MM.1S (cell line): Measurements from ENCODE around the gene PHLDB3.
A peak's percentile ranks its signal among the peaks of the same experiment; 100 is the strongest.

Experiments
- DNase-seq: peaks from one replicate; pipeline ENCODE4 v3.0.0-alpha.2; 2015
- H2AFZ ChIP-seq: fragments of 300-600 bp; sonication (generic); 2 replicates; pipeline ENCODE4 v1.6.0; 2016; ENCODE audit warnings: antibody characterized with exemption, low read length
- H3F3A ChIP-seq: fragments of 300-600 bp; sonication (generic); 2 replicates; pipeline ENCODE4 v1.6.1; 2016; ENCODE audit warnings: mild to moderate bottlenecking, antibody characterized with exemption, low read length, moderate library complexity, mixed read lengths; ENCODE audit not compliant: insufficient read depth
- H3K27ac ChIP-seq: fragments of 300-600 bp; sonication (generic); 2 replicates; pipeline ENCODE4 v1.5.1; 2016; ENCODE audit warnings: mild to moderate bottlenecking, low read length
- H3K27me3 ChIP-seq: fragments of 300-600 bp; sonication (generic); replicated peaks from 2 replicates; pipeline ENCODE4 v1.6.0; 2016; ENCODE audit warnings: low read length; ENCODE audit not compliant: insufficient read depth
- H3K36me3 ChIP-seq: fragments of 300-600 bp; sonication (generic); replicated peaks from 2 replicates; pipeline ENCODE4 v1.6.1; 2016; ENCODE audit warnings: mild to moderate bottlenecking, low read length, mixed read lengths; ENCODE audit not compliant: insufficient read depth
- H3K4me1 ChIP-seq: fragments of 300-600 bp; sonication (generic); 2 replicates; pipeline ENCODE4 v1.6.1; 2016; ENCODE audit warnings: low read length, mixed read lengths
- H3K4me2 ChIP-seq: fragments of 300-600 bp; sonication (generic); 2 replicates; pipeline ENCODE4 v1.6.0; 2016; ENCODE audit warnings: low read depth, low read length
- H3K4me3 ChIP-seq: fragments of 300-600 bp; sonication (generic); 2 replicates; pipeline ENCODE4 v1.5.1; 2016; ENCODE audit warnings: low read length, mixed read lengths
- H3K79me2 ChIP-seq: fragments of 300-600 bp; sonication (generic); 2 replicates; pipeline ENCODE4 v1.6.1; 2016; ENCODE audit warnings: mixed run types, low read length, mixed read lengths
- H3K9ac ChIP-seq: fragments of 300-600 bp; sonication (generic); 2 replicates; pipeline ENCODE4 v1.6.1; 2016; ENCODE audit warnings: low read length, mixed read lengths
- H3K9me2 ChIP-seq: fragments of 300-600 bp; sonication (generic); replicated peaks from 2 replicates; pipeline ENCODE4 v1.6.1; 2016; ENCODE audit warnings: mild to moderate bottlenecking, low read length, mixed read lengths; ENCODE audit not compliant: insufficient read depth
- H3K9me3 ChIP-seq: fragments of 300-600 bp; sonication (generic); replicated peaks from 2 replicates; pipeline ENCODE4 v1.6.1; 2016; ENCODE audit warnings: mild to moderate bottlenecking, low read length, mixed read lengths; ENCODE audit not compliant: insufficient read depth
- H4K20me1 ChIP-seq: fragments of 300-600 bp; sonication (generic); 2 replicates; pipeline ENCODE4 v1.6.1; 2016; ENCODE audit warnings: mild to moderate bottlenecking, low read length, moderate library complexity, mixed read lengths; ENCODE audit not compliant: insufficient read depth
- EZH2 ChIP-seq: fragments of 300-600 bp; sonication (generic); optimal IDR thresholded peaks from 2 replicates; pipeline ENCODE3; 2017; ENCODE audit warnings: low read depth, mild to moderate bottlenecking, antibody characterized with exemption, low read length, mixed read lengths
- EZH2phosphoT487 ChIP-seq: fragments of 300-600 bp; sonication (generic); IDR thresholded peaks from 2 replicates; pipeline ENCODE4 v1.6.1; 2018; ENCODE audit warnings: antibody characterized with exemption, low read length
- TF ChIP-seq, protein P1 (sequence below): fragments of 300-600 bp; sonication (generic); IDR thresholded peaks from 2 replicates; pipeline ENCODE4 v1.5.1; 2016; ENCODE audit warnings: antibody characterized with exemption, low read length, mixed read lengths

PHLDB3 gene

DNA sequence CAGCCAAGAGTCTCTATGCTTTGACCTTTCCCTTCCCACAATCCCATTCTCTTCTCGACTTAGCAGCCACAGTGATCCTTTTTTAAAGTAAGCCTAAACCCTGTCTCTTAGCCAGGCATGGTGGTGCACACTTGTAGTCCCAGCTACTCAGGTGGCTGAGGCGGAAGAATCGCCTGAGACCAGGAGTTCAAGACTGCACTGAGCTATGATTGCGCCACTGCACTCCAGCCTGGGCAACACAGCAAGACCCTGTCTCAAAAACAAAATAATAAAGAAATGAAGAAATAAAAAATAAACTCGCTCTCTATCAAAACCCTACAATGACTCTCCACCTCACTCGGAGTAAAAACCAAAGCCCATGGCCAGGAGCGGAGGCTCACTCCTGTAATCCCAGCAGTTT is 75.2 kb downstream of the PHLDB3 start:
- Histone ChIP-seq H3K27ac (no peak overlapping the region), H3K36me3 (no peaks in the 10 kb centered on the region), H3K27me3 (no peaks in the 10 kb centered on the region; the same call in 1 of the 2 replicates), H4K20me1 (no peaks in the 10 kb centered on the region), H3K79me2 (no peaks in the 10 kb centered on the region), H3K4me2 (no peak overlapping the region), H3K4me3 (no peak overlapping the region), H3K9ac (no peak overlapping the region), H3F3A (no peaks in the 10 kb centered on the region; the same call in 1 of the 2 replicates), H3K9me3 (no peaks in the 10 kb centered on the region), H3K9me2 (no peaks in the 10 kb centered on the region), H3K4me1 (peaks cover 2% of the 10 kb centered on the region; the same call in 1 of the 2 replicates), H2AFZ (no peak overlapping the region)
- TF ChIP-seq, protein P1, sequence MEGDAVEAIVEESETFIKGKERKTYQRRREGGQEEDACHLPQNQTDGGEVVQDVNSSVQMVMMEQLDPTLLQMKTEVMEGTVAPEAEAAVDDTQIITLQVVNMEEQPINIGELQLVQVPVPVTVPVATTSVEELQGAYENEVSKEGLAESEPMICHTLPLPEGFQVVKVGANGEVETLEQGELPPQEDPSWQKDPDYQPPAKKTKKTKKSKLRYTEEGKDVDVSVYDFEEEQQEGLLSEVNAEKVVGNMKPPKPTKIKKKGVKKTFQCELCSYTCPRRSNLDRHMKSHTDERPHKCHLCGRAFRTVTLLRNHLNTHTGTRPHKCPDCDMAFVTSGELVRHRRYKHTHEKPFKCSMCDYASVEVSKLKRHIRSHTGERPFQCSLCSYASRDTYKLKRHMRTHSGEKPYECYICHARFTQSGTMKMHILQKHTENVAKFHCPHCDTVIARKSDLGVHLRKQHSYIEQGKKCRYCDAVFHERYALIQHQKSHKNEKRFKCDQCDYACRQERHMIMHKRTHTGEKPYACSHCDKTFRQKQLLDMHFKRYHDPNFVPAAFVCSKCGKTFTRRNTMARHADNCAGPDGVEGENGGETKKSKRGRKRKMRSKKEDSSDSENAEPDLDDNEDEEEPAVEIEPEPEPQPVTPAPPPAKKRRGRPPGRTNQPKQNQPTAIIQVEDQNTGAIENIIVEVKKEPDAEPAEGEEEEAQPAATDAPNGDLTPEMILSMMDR = no peak
- no peak for TF ChIP-seq EZH2
- no peak for TF ChIP-seq EZH2phosphoT487
- no peak for DNase-seq

DNA sequence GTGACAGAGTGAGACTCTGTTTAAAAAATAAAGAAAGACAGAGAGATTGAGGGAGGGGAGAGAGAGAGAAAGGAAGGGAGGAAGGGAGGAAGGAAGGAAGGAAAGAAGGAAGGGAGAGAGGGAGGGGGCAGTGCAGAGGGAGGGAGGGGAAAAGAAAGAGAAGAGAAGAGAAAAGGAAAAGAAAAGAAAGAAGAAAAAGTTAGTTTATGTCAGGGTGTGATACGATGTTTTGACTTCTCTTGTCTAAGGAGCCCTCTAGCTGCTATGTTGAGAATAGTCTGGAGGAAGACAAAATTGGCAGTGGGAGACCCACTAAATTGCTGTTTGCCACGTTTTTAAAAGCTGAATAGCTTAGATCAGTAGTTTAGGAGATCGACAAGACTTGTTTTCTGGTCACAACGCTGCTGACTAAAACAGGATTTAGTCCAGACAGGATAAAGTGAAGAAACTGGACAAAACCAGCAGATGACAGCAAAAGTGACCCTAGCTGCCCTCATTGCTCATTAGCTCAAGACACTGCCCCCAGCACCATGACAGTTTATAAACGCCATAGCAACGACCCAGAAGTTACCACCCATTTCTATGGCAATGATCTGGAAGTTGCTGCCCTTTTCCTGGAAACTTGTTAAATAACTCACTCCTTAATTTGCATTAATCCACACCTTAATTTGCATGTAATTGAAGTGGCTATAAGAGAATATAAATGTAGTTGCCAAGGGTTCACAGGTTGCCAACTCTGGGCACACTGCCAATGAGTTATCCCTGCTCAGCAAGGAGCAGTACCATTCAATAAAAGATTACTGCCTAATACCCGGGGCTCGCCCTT is 78.8 kb downstream of the PHLDB3 start:
- peak; percentile 11 for DNase-seq
- no peak for TF ChIP-seq EZH2
- TF ChIP-seq, protein P1 = peak; percentile 49
- Histone ChIP-seq H3K4me2 (no peak overlapping the region), H3F3A (no peaks in the 10 kb centered on the region; the same call in 1 of the 2 replicates), H3K4me1 (no peaks in the 10 kb centered on the region), H3K27ac (no peak overlapping the region), H3K27me3 (no peaks in the 10 kb centered on the region), H3K9ac (no peak overlapping the region), H3K9me2 (no peaks in the 10 kb centered on the region), H3K4me3 (no peak overlapping the region), H4K20me1 (no peaks in the 10 kb centered on the region), H3K36me3 (no peaks in the 10 kb centered on the region), H3K79me2 (no peaks in the 10 kb centered on the region), H3K9me3 (no peaks in the 10 kb centered on the region), H2AFZ (no peak overlapping the region)
